CD4-positive, alpha-beta T cell treated with Interleukin-17A for 4 hours (primary cell): Measurements from ENCODE around the gene MESD.

Source experiments
- DNase-seq: peaks from one replicate; pipeline ENCODE4 v3.0.0-alpha.2; 2020; ENCODE audit warnings: mixed read lengths

Gene MESD

DNA sequence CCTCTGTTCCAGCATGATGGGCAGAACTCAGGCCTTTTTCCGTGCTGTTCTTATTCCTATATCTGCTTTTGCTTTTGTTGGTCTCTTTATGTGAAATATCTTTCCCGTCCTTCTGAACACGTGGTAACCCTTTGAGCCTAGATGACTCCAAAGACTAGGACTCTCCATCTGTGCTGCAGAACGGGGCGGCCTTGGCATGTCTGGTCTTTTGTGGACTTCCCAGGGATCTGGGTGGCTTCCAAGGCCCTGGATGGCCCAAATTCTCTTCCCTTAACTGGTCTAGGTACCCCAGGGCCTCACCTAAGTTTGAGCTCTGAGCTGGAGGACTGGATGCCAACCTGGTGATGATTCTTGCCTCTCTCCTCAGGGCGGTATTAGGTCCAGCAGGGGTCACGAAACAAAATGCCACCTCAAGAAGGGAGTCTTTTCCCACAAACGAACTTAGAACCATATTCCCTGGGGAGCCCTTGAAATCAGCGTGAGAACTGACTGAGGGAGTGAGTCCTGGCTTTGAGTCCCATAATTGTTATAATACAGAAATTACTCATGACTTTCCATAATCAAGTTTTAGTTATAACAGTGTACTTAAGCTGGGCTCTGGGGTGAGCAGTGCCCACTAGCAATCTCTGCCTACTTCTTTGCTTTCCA, 25.0 kb upstream of the MESD start:
- no peak for DNase-seq

DNA sequence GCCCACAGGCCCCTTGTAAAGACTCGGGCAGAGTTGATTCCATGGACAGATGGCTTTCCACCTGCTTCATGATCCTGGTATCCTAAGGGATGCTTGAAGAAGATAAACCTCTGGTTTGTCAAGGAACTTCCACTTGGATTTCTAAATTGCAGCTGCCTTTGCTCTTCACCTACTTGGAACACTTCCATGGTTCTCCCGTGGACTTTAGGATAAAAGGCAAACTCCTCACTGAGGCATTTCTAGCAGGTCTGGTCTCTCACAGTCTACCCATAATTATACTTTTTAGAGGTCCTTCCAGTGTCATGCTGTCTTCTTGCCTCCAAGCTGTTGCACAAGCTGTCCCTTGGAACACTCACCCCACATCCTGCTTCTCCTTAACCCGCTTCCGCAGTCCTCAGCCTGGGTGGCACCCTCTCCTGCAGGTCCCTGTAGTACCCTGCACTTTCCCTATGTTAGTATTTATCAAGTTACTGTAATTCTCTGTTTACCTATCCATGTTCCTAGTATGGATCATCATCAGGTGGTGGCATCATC, 23.8 kb upstream of the MESD start:
- no peak for DNase-seq

- no peak for DNase-seq
These were observed 23.0 kb upstream of the MESD start for GRCh38 chr15:81012588-81012987.

DNA sequence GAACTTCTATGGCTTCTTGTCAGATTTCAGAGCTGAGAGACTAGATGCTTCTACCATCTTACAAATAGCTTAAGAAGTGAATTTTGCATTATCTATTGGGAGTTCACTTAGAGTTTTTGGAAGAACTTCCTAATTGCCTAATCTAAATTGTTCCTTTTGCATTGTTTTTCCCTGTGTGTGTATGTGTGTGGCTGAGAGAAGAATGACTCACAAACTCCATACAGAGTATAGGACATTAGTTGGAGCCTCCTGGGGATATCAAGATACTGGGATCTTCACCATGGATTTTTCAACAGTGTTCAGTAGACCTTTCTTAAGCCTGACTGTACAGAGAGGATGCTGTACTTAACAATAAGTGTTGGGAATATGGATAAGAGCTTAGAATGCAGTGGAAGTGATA, 22.0 kb upstream of the MESD start:
- DNase-seq: no peak

DNA sequence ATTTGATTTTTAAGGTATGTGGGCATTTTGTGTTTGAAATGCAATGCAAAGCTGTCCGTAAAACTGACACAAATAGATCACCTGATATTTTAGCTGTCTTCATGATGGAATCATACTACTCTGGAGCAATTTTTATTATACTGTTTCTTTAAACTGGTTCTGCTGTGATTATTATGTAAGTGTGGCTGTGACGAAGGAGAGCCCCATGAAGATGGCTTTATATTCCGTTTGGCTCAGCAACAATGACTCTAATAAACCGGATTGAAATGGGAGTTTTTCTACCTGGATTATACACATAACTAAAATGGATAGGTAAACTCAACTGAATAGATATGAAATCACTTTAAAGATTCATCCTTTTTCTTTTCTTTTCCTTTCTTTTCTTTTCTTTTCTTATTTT, 20.5 kb upstream of the MESD start:
- no peak for DNase-seq

GRCh38 chr15:81008312-81008711, 18.7 kb upstream of the MESD start:
- DNase-seq: no peak

GRCh38 chr15:81007428-81008064, 17.9 kb upstream of the MESD start:
- DNase-seq: no peak

- DNase-seq: no peak
These were observed 16.5 kb upstream of the MESD start for GRCh38 chr15:81006124-81006523.

DNA sequence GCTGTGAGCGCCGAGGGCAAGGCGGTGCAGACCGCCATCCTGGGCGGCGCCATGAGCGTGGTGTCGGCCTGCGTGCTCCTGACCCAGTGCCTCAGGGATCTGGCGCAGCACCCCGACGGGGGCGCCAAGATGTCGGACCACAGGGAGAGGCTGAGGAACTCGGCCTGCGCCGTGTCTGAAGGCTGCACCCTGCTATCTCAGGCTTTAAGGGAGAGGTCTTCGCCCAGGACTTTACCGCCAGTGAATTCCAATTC, 13.4 kb upstream of the MESD start:
- DNase-seq: no peak

- no peak for DNase-seq
These were observed 12.9 kb upstream of the MESD start for GRCh38 chr15:81002331-81003096.

DNA sequence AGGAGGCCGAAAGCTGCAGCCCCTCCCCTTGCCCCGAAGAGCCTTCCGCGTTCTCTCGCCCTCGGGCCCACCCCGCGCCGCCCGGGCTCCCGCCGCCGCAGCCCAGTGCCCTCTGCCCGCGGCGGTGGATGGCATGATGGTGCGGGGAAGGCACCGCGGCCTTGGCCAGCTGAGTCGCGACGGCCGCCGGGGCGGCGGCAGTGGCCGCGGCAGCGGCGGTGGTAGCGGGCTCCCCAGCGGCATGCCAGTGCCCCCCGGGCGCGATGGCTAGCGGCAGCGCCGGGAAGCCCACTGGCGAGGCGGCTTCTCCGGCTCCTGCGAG, 12.4 kb upstream of the MESD start:
- no peak for DNase-seq

- DNase-seq: peak; percentile 54
These were observed 11.8 kb upstream of the MESD start for GRCh38 chr15:81001152-81002008.

- DNase-seq: peak; percentile 89
These were observed 11.1 kb upstream of the MESD start, which contains the start of gene TLNRD1 for GRCh38 chr15:81000624-81001151. TLNRD1 (plus strand) TSS chr15:81000923; CDS start chr15:81002272, 1,349 bp downstream.

GRCh38 chr15:81000144-81000623, 10.6 kb upstream of the MESD start:
- peak; percentile 20 for DNase-seq

GRCh38 chr15:80999623-81000036, 10.0 kb upstream of the MESD start:
- DNase-seq: peak; percentile 71

- no peak for DNase-seq
These were observed 8.6 kb upstream of the MESD start for GRCh38 chr15:80998251-80998650.

GRCh38 chr15:80997692-80998091, 8.1 kb upstream of the MESD start:
- DNase-seq: no peak

DNA sequence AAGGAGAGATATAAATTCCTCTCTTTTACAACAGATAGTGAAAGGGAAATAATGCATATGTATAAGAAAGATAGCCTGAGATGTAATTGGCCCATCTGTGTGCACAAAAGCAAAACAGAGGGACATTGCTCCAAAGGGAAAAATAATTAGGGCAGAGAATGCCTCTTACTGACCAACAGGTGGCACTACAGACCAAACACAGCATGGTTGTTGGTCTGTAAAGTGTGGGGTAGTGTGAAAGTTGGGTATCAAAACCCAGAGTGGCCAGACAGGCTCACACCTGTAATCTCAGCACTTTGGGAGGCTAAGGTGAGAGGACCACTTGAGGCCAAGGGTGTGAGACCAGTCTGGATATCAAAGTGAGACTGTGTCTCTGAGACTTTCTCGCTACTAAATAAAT, 6.6 kb upstream of the MESD start:
- DNase-seq: no peak

DNA sequence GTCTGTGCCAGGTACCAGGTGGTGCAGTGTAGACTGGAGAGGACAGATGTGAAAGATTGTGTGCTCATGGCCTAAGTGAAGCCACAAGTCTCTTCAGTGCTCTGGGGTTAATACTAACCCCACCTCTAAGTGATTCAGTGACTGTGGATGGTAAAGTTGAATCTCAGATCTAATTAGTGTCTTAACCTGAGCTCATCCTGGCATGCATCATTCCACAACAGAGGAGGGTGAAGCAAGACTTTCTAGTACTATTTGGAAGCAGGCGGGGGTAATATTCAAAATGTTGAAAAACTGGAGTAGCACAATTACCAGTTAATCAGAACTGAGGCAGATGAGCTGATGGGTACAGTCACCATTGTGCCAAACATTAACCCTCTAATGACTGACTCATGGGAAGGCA, 2.8 kb upstream of the MESD start:
- DNase-seq: no peak

- no peak for DNase-seq
These were observed 2.4 kb upstream of the MESD start for GRCh38 chr15:80992006-80992405.

DNA sequence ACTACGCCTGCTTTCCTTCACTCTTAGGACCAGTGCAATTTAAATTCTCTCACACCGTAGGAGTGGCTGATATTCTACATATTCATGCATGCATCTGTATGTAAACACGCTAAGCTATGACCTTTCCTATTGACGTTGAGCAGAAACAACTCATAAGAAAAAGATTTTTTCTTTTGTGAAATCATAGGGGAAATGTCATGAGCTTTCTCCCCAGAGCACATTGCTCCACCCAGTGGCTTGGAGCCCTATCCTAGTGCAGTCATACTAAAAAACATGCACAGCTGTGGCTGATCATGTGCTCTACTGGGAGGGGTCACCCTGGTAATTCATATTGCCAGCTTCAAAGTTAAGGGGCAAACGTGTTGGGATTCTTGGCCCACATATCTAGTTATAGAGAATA, 1.8 kb upstream of the MESD start:
- peak; percentile 53 for DNase-seq

DNA sequence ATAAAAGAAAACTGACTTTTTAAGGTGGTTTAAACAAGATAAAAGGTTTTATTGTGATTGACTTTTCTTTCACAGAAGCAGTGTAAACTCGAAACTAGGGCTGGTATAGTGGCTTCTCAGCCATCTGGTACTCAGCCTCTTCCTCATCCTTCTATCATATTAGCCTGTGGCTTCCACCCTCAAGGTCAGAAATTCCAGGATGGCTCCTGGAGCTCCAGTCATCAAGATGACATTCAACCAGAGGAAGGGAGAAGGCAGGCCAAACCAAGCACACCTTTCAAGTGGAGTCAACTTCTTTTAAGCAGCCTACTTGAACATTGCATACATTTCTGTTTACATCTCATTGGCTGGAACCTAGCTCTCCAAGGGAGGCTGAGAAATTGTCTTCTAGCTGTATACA, 1.3 kb upstream of the MESD start:
- no peak for DNase-seq

DNA sequence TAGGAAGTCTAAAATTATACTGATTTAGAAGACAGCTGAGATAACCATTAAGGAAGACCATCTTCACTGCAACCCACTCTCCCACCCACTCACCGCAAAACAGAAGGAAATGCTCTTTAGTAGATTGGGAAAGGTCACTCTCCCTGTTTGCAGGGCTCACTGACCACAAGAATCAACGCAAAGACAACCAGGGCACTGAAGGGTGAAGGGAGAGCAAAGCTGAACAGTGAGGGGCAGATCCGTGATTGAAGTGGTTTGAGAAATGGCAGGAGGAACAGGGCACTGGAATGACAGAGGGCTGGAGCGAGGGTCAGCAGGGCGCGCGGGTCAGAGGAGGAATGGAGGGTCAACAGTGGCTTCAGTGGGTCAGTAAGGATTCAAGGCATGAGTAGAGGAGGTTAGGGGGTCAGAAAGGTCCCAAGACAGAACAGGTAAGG, 520 bp downstream of the MESD start:
- no peak for DNase-seq
